Dedifferentiated amniotic fluid mesenchymal stem cell (primary cell): ENCODE results near the gene AVPR1B.

Experiments used
- DNase-seq: peaks from one replicate; pipeline ENCODE4 v3.0.0-alpha.2; 2016; ENCODE audit errors: extremely low spot score

The AVPR1B gene, protein sequence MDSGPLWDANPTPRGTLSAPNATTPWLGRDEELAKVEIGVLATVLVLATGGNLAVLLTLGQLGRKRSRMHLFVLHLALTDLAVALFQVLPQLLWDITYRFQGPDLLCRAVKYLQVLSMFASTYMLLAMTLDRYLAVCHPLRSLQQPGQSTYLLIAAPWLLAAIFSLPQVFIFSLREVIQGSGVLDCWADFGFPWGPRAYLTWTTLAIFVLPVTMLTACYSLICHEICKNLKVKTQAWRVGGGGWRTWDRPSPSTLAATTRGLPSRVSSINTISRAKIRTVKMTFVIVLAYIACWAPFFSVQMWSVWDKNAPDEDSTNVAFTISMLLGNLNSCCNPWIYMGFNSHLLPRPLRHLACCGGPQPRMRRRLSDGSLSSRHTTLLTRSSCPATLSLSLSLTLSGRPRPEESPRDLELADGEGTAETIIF

DNA sequence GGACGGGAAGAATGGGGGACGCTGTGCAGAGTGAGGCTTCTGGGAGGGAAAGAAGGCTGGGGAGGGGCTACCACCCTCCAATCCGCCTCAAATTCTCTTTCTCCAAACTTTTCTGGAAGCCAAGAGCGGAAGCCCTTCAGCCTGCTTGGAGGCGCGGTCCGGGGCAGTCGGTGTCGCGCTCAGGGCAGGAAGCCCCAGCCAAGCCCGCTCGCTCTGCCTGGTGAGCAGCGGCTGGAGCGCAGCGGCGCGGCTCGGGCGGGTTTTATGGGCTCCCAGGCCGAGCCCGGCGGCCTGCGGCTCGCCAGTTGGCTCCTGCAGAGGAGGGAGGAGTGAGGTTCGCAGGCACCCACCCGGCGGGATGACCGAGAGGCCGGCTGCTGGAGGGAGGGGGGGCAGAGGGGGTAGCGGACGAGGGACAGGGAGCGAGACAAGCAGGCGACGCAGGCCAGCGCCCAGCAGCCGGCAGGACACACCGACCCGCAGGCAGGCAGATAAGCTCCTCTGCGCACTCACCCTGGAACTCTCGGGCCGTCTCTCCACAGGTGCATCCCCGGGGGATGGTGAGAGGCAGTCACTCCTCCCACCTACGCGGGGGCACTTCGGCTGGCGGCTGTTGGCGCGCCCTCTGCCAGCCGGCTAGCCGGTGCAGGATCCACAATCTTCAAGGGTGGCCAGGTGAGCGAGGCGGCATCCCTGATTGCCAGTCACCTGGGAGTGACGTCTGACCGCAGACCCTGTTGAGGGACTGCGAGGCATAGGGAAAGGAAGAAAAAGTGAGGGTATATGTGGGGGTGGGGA, at the start of gene AVPR1B:
AVPR1B (minus strand) TSS at position 238 of the 798 bp plus-strand sequence. CDS start 498 bp downstream, outside the sequence.
- no peak for DNase-seq

DNA sequence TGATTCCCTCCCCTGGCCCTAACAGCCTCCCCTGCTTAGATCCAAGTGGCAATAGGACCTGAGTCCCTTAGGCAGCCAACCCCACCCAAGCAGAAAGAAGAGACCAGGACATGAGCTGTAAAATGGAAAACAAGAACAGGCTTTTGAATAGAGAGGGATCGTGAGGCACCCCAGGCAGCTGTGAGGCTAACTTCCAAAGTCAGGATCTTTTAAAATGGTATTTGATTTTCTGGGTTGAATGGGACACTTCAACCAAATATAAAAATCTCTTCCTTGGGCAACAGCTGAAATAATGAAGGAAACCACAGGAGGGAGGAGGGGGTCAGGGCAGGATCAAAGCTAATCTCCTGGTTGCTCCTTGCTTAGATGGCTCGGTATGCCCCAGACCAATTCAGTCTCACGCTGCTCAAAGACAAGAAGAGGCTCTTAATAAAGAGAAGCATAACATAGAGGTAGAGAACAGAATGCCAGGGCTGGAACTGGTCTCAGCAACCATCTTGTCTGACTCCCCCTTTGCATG, 28.6 kb upstream of the AVPR1B start:
- no peak for DNase-seq

DNA sequence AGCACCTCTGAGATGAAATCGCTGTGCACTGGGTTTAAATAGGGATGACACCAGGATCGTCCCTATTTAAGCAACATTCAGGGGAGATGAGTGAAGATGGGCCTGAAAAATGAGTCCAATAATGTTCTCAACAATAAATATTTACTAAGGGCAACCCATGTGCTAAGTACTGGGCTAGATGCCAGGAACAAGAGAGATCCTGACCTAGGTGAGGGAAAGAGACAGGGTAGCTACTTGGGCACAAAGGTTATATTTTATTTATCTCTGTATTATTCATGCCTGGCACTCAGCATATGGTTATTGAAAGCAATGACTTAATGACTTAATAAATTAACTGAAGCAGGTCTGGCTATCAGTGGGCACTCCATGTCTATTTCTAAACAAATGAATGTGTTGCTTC, 27.4 kb upstream of the AVPR1B start:
- no peak for DNase-seq

DNA sequence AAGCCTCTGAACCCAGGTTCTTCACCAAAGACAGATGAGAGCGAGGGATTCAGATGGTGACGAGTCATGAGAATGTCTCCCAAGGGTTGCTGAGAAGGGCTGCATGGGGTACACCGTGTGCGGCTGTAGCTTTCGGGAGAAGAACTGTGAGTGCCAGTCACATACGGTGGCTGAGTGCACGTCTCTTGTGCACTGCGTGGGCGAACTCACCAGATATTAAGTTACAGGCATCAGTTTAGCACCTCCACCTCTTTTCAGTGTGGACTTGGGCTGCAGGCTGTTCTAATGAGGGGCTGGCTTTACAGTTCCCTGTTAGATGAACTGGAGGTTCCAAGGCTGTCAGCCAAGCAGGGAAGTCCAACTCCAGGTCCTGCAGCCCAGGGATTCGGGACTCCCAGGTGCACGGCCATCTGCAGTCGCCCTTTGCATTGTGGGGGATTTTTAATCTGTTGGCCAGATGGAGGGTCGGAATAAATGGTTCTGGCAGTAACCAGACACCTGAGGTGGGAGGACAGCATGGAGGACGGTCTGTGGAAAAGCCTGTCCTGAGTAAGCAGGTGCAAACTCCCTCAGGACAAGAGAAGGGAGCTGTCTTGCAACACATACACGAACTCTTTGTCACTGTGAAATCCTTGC, 26.5 kb upstream of the AVPR1B start:
- no peak for DNase-seq

DNA sequence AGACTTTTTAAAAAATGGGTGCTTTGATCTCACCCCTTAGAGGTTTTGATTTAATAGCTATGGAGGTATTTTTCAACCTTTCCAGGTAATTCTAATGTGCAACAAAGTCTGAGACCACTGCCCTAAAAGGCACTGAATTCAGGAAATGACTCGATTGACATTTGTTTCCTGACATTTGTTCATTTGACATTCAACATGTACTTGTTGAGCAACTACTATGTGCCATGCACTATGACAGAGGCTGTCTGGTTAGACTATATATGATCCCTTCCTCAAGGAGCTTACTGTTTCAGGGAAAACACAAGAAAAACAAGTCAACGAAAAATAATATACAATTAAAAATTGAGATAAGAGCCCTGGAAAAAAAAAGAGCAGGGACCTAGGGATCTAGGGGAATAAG, 25.6 kb upstream of the AVPR1B start:
- no peak for DNase-seq

DNA sequence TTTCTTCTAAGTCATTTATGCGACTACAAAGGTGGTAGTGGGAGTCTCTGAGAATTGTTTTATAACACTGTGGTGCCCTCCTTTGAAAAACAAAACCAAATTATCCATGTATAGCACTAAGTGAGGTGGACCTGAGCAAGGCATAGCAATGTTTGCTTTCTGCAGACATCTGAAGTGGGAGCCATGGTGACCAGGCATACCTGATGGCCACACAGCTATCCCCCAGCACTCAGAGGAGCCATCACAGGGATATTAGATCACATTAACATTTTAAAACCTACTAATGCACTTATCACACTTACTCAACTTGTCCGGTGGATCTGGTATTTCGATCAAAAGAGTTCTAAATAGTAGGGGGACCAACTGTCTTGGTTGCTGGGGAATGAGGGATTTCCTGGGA, 24.8 kb upstream of the AVPR1B start:
- no peak for DNase-seq

DNA sequence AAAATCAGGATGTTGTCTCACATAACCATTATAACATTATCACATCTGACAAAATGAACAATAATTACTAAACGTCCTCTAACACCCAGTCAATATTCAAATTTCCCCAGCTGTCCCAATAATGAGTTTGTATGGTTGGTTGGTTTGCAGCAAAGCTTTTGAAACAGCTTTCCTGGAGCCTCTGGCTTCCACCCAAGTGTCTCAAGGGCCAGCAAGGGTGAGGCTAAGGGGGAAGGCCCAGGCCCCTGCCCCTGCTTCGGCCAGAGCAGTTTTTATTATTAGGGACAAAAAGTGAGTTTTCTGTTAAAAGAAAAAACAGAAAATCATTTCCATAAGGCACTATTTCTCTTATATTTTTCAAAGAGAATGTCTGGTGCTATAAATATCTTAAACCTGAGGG, 19.1 kb upstream of the AVPR1B start:
- DNase-seq, result no peak

DNA sequence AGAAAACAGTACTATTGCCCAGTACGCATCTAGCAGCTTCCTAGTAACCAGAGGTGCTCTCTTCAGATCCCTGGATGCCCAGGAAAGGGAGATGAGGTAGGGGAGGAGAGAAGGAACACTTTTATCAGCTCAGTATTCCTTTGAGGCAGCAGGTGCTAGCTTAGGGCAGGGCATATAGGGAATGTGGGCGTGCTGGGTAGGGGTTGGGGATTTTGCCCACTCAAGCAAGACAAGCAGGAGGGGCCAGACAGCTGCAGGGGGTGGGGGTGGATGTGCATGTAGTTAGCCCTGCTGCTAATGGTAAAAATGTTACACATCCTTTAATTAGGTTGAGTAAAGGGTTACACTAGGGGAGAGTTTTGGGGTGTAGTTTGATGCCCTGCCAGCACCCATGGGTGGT, 18.1 kb upstream of the AVPR1B start:
- no peak for DNase-seq

DNA sequence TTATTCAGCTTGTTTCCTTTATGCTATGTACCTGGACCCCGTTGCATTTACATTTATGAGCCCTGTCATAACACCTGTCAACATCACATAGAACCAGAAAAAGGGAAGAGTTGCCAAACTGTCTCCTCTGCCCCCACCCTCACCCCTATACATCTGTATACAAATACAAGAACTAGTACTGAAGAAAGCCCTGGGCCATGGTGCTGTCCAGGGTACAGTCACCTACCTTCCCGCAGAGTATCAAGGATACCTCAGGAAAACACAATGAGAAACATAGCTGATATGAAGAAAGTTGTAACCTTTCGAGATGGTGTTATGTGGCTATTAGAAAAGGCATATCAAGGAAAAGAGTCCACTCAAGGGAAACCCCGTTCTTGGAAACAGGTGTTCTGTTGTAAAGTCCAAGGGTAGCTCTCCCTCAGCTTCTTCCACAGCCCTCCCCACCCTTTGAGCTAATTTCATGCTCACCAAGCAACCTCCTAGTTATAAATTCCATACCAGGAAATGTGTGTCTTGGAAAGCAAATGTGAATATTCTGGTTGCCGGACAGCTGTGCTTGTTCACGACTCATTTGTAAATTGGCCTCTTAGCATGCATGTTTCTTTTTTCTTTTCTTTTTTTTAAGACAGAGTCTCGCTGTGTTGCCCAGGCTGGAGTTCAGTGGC, 16.7 kb upstream of the AVPR1B start:
- no peak for DNase-seq

DNA sequence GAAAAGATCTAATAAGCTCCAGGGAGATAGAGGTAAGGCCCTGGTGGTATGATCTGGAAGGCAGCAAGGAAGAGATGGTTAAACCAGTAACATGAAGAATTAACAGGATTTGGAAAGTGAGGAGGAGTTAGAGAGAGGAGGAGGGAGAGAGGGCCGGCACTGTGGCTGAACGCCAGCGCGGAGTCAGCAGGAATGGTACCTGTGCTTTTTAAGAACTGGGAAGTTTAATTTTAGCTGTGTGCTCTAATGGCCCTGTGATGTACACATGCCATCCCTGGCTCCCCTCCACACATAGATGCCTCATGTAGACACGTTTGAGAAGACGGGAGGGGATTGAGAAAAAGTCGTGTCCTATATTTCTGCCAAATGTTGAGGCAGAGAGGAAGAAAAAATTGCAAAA, 13.8 kb upstream of the AVPR1B start:
- DNase-seq, result no peak

DNA sequence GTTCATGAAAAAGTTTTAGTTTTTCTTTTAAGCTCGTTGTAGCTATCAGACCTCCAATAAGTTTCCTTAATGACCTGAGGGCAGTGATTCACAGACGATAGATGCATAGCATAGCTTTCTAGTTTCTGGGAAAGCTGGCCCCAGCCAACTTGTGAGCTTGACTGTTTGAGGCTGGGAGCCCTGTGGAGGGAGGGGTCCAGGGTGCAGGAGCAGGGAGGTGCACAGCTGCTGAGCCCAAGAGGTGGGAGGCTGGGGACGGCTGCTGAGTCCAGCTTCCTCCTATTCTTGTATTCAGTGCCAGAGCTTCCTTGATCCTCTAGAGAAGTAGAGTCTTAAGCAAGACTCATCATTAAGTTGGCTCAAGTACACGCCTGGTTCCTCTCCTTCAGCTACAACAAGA, 11.0 kb upstream of the AVPR1B start:
- no peak for DNase-seq

DNA sequence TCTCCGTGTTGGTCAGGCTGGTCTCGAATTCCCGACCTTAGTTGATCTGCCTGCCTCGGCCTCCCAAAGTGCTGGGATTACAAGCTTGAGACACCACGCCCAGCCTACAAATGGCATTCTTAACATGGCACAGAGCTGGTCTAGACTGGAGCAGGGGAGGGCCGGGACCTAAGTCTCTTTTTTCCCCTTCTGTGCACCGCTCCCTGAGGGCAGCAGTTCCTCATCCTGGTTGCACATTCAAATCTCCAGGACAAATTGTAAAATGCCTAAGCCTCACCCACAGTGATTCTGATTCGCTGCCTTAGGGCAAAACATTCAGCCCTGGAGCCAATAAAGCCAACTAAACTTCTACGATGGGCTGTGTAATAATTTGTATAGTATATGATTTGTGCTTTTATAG, 10.1 kb upstream of the AVPR1B start:
- no peak for DNase-seq

DNA sequence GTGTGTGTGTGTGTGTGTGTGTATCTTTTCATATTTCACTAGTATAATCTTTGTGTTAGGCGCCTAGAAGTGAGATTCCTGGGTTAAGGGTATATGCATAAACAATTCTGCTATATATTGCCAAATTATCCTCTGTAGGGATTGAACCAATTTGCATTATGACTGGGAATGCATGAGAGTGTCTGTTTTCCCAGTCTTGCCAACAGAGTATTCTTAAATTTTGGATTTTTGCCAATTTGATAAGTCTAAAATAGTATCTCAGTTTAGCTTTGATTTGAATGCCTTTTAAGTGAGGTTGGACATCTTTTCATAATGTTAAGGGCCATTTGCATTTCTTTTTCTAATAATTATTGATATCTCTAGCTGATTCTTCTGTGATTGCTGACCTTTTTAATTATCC, 8.2 kb upstream of the AVPR1B start:
- no peak for DNase-seq

DNA sequence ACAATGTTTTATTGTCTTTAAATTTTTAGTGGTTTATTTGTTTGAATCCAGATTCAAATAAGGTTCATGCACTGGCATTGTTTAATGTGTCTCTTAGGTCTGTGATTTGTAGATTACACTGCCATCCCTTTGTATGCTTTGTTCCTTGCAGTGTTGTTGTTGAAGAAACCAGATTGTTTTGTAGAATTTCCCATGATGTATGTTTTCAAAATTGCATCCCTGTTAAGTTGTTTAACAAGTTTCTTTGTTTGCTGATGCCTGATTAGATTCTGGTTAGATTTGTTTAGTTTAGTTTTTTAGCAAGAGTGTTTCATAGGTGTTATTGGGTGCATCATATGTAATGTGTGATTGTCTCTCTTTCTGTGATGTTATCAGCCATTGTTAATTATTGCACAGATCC, 5.5 kb upstream of the AVPR1B start:
- no peak for DNase-seq

DNA sequence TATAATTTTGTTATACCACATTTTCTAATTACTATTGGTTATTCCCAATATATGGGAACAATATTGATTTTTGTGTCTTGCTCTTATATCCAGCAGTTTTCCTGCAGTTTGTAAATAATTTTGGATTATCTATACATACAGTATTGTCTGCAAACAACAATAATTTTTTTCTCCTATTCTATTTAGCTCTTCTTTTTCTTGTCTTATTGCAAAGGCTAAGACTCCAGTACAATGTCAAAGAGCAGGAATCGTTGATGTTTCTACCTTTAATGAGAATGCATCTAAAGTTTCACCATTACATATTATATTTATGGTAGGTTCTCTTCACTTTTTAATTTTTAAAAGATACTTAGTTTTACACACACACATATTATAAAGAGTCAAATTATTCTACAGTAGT, 4.1 kb upstream of the AVPR1B start:
- no peak for DNase-seq

DNA sequence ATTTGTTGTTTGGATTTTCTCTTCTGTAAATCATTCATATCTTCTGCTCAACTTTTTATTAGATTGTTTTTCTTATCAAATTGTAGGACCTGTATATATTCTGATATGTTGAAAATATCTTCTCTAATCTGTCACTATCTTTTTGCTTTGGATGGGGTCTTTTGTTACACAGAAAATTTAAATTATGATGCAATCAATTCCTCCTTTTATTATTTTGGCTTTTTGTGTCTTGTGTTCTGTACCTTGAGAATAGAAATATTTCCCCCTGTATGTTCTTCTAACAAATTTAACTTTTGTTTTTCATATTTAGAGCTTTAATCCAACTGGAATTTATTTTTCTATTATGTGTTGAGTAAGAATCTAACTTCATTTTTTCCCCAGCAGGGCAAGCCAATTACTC, 3.2 kb upstream of the AVPR1B start:
- no peak for DNase-seq

DNA sequence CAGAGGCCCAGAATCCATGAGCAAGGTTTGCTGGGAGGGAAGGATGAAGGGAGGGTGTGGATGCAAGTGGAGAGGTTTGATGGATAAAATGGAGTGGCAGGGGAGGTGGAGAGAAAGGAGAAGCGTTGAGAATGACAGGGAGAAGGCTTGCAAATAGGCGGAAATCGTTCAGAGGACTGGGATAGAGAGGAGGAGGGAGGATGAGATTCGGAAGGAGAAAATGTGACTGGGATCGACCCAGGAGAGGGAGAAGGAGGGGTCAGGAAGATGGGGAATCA, 376 bp downstream of the AVPR1B start:
- no peak for DNase-seq

DNA sequence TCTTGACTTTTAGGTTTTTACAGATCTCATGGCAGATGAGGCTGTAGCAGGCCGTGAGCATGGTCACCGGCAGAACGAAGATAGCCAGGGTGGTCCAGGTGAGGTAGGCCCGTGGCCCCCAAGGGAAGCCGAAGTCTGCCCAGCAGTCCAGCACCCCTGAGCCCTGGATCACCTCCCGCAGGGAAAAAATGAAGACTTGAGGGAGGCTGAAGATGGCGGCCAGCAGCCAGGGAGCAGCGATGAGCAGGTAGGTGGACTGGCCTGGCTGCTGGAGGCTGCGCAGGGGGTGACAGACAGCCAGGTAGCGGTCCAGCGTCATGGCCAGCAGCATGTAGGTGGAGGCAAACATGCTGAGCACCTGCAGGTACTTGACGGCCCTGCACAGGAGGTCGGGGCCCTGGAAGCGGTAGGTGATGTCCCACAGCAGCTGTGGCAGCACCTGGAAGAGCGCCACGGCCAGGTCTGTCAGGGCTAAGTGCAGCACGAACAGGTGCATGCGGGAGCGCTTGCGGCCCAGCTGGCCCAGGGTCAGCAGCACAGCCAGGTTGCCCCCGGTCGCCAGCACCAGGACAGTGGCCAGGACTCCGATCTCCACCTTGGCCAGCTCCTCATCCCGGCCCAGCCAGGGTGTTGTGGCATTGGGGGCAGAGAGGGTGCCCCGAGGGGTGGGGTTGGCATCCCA, 856 bp downstream of the AVPR1B start:
- no peak for DNase-seq

DNA sequence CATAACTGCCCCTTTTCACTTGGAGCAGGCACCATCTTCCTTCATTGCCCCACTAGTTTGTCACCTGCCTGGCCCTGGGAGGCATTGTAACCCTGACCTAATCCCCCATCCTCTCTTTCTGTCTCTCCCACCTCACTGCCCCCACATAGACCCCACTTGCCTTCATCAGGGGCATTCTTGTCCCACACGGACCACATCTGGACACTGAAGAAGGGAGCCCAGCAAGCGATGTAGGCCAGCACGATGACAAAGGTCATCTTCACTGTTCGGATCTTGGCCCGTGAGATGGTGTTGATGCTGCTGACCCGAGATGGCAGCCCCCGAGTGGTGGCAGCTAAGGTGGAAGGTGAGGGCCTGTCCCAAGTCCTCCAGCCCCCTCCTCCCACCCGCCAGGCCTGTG, 1.4 kb downstream of the AVPR1B start:
- no peak for DNase-seq

DNA sequence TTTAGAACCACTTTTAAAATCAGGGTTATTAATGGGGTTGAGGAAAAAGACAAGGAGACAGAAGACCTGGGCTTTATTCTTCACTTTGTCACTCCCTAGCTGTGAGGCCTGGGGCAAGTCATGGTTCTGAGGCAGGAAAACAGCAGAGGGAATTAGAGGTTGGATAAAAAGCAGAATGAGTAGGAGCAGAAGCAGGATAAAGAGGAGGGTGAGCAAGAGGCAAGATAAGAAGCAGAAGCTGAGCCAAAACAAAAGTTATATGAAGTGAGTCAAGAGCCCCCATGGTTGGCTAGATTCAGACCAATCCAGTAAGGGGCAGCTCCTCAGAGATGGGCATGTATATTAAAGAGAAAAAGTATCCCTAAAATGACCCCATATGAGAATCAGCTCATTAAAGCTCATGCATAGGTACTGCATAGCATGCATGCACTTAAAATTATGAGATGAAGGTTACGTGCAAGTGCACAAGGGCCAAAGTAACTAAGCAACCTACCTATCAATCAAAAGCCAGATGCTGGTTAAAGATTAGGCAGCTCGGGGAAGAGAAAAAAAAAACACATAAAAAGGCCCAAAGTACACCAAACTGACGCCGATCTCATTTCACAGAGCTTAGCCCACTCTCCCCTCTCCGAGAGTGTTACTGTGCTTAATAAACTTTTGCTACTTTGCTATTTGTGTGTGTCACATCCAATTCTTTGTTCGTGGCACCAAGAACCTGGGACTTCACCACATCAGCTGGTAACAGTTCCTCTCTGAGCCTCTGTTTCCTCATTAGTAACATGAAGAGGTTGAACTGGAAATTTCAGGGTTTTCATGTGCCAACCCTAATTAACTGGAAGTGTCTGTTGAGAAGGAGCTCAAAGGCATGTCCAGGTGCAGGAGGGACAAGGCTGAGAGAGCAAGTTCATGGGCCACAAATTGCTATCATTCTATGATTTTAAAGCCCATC, 2.2 kb downstream of the AVPR1B start:
- DNase-seq, result no peak
